Central memory CD8-positive, alpha-beta T cell (primary cell): ENCODE results near the gene GALNT9.

Source experiments
- ATAC-seq: fragments of 150-1000 bp; cut with Tn5 transposase; replicated peaks from 2 replicates; pipeline ENCODE4 v1.10.0; 2022; ENCODE audit warnings: mild to moderate bottlenecking, moderate FRiP score, moderate number of reproducible peaks; ENCODE audit not compliant: poor library complexity, severe bottlenecking; ENCODE audit errors: extremely low read depth
- DNase-seq, 2 donors: peaks; one replicate each; pipeline ENCODE4 v3.0.0; 2021; ENCODE audit warnings: low spot score in 2 of 2
- H3K27ac Mint-ChIP-seq: one replicate; pipeline ENCODE4 v1.8.0; 2022; ENCODE audit warnings: low read depth, mild to moderate bottlenecking, moderate library complexity, mixed read lengths
- H3K27me3 Mint-ChIP-seq: one replicate; pipeline ENCODE4 v1.8.0; 2022; ENCODE audit warnings: mixed read lengths
- H3K36me3 Mint-ChIP-seq: one replicate; pipeline ENCODE4 v1.8.0; 2022; ENCODE audit warnings: mild to moderate bottlenecking, moderate library complexity, mixed read lengths; ENCODE audit not compliant: insufficient read depth
- H3K4me1 Mint-ChIP-seq: one replicate; pipeline ENCODE4 v1.8.0; 2022; ENCODE audit warnings: mixed read lengths
- H3K4me3 Mint-ChIP-seq: one replicate; pipeline ENCODE4 v1.8.0; 2022; ENCODE audit warnings: mild to moderate bottlenecking, moderate library complexity, mixed read lengths
- H3K9me3 Mint-ChIP-seq: one replicate; pipeline ENCODE4 v1.8.0; 2022; ENCODE audit warnings: mixed read lengths

GALNT9 gene

DNA sequence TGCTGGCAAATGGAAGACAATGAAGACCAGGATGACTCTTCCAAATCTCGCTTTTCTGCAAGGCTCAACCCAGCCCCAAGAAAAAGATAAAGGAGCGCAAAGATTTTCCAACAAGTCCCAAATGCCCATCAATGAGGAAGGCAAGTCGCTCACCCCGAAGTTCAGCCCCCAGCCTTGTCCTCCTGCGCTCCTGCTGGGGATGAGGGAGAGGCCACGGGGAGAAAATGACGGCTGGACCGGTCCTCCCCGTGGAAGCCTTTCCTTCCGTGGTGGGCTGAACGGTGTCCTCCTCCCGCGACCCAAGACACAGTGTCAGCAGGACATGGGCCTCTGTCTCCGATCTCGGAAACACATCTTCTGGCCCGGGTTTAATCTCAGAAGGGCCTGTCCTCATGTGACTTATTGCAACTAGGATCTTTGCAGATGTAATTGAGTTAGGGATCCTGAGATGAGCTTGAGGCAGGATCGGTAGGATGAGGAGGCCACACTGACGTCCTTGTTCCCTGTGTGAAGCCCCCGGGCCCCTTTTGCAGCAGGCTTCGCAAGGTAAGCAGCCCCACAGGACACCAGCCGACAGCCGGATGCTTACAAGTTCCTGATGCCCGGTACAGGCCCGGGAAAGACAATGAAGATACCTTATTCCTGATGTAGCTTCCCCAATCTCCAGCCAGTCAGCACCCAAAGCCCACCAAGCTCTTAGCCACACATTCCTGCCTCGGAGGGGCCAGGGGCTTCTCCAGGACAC lies 64.2 kb downstream of the GALNT9 start:
- Mint-ChIP-seq H3K27me3 (no peaks in the 10 kb centered on the region), H3K36me3 (no peaks in the 10 kb centered on the region), H3K4me3 (no peak overlapping the region), H3K4me1 (no peaks in the 10 kb centered on the region), H3K9me3 (no peaks in the 10 kb centered on the region), H3K27ac (no peak overlapping the region)
- no peak for DNase-seq
- no peak for ATAC-seq

DNA sequence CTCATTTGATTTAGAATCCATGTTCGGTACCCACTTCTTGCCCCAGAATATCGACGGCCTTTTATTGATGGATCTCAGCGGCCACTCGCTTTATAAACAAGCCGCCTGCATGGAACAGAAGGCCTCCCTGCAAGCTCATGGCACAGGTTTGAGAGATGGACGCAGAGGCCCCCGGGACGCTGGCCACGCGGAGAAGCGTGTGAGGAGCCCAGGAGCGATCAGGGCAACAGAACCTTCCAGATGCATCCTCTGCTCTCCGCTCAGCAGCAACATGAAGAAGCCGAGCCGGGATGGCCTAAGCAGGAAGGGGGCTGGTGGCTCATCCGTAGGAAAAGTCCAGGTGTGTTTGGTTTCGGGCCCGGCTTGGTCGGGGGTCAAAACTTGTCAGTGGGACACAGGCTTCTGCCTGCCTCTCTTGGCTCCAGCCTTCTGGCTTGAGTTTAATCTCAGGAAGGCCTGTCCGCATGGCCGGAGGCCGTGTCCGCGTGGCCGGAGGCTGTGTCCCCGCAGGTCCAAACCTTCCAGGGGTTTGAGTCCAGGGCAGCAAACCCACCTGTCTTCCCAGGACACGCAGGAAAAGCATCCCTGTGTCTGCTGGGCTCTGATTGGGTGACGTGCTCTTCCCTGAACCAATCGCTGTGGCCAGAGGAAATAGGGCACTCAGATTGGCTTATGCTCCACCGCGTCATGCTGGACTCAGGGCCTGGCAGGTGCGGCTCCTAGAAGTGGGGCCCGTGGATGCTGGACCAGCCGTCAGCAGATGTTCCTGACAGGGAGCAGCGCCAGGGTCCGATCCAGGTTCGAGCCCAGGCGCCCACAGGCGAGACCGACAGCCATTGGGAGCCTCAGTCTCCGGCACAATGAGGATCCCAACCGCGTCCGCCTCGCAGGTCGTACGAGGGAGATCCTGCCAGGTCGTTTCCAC lies 65.0 kb downstream of the GALNT9 start:
- no peaks in the 10 kb centered on the region for H3K9me3 Mint-ChIP-seq
- H3K4me1 Mint-ChIP-seq, result no peaks in the 10 kb centered on the region
- no peaks in the 10 kb centered on the region for H3K36me3 Mint-ChIP-seq
- DNase-seq (no peak), ATAC-seq (no peak)
- H3K27me3 Mint-ChIP-seq, result no peaks in the 10 kb centered on the region
- H3K27ac Mint-ChIP-seq, result no peak overlapping the region
- H3K4me3 Mint-ChIP-seq, result no peak overlapping the region

DNA sequence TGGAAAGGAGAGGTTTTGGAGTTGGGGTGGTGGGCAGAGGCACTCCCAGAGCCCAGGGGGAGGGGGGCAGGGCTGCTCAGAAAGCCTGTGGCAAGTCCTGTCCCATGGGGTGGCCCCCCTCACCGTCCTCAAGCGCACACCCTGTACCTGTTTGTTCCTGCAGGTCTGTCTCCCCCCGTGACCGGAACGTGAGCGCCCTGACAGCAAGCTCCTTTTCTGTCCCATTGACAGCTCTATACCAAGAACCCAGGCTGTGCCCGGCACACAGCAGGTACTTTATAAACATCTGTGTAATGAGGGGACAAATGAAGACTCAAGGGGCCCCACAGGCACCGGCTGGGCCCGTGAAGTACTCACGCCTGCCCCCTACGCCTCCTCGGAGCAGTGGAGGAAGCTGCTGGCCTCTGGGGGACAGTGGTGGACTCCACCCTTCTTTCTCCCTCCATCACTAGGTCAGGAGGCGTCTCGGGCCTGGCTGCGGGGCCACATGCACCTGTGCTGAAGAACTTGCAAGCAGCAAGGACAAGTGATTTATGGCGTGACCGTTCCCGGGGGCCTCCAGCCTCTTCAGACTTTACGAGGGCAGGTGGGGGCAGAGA lies 65.8 kb downstream of the GALNT9 start:
- Mint-ChIP-seq H3K27ac (no peak overlapping the region), H3K4me3 (no peak overlapping the region), H3K4me1 (no peaks in the 10 kb centered on the region), H3K27me3 (peaks cover 1% of the 10 kb centered on the region), H3K36me3 (no peaks in the 10 kb centered on the region), H3K9me3 (no peaks in the 10 kb centered on the region)
- no peak for DNase-seq
- ATAC-seq, result no peak

DNA sequence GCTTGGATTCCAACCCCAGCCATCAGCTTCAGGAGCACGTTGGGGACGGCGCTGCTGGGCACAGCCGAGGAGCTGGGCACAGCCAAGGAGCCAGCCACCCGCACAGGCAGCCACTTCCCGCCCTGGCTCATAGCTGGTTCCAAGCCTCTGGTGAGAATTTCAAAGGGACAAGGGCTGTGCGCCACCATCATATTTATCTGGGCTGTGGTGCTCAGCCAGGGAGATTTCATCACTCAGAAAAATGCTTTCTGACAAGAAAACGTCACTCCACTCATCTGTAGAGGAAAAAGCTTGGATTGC lies 66.4 kb downstream of the GALNT9 start:
- H3K27me3 Mint-ChIP-seq, result peaks cover 7% of the 10 kb centered on the region
- DNase-seq (no peak), ATAC-seq (no peak)
- H3K27ac Mint-ChIP-seq, result no peak overlapping the region
- H3K36me3 Mint-ChIP-seq, result no peaks in the 10 kb centered on the region
- H3K4me1 Mint-ChIP-seq, result no peaks in the 10 kb centered on the region
- H3K9me3 Mint-ChIP-seq, result no peaks in the 10 kb centered on the region
- no peak overlapping the region for H3K4me3 Mint-ChIP-seq

DNA sequence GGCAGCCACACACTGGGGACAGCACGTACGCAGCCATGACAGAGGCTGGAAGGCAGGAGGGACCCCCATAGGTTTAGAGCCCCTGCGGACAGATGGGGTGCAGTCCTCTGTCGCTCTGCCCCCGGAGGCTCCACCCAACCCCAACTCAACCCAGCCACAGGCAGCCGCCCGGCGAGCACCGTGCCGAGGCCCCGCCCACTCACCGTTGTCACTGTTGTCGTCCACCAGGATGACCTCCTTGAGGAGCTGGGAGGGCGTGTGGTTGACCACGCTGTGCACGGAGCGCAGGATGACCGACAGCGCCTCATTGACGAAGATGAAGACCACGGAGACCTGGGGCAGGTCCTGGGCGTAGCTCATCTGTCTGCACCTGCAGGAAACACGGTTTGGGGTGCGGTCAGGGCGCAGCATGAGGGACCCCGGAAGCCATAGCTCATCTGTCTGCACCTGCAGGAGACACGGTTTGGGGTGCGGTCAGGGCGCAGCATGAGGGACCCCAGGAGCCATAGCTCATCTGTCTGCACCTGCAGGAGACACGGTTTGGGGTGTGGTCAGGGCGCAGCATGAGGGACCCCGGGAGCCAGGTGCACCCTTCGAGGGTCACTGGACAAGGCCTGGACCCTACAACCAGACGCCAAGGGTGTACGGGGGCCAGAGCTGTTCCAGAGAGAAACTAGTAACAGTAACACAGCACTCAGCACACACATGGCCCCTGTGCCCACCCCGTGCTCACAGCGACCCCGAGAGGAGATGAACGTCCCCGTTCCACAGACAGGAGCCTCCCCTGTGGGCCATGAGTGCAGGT lies 66.9 kb downstream of the GALNT9 start:
- H3K36me3 Mint-ChIP-seq, result peaks cover 1% of the 10 kb centered on the region
- no peaks in the 10 kb centered on the region for H3K4me1 Mint-ChIP-seq
- no peaks in the 10 kb centered on the region for H3K9me3 Mint-ChIP-seq
- DNase-seq, result no peak
- peaks cover 9% of the 10 kb centered on the region for H3K27me3 Mint-ChIP-seq
- no peak overlapping the region for H3K4me3 Mint-ChIP-seq
- no peak for ATAC-seq
- no peak overlapping the region for H3K27ac Mint-ChIP-seq

DNA sequence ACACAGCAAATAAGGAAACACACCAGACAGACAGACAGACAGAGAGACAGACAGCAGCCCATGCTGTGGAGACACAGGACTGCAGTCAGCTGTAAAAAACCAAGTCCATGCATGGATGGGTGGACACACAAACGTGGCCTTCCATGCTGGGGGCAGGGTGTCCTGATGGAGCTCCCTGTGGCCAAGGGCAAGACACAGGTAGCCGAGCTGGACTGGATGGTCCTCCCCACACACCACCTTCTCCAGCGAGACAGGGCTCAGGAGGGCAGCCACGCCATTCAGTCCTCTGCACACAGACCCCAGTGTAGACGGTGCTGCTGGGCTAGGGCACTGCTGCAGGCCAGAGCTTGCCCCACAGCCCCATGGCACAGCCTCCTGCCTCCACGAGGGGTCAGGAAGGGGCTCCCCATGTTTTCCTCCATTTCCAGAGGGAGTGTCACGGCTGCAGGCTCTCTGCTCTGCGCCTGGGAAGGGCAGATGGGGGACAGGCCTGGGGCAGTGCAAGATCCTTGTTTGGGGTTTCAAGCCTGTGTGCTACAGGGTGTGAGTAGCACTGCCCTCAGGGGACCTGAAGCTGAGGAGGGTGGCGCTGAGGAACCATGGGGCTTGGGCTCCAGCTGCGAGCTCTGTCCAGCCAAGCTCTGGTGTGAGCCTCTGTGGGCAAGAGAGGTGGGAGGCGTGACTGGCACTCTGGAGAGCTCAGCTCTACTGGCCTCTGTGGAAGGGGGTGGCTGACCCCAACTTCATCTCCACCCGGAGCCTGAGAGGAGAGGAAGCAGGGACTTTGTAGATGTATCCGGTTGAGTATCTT lies 67.9 kb downstream of the GALNT9 start:
- Mint-ChIP-seq H3K36me3 (peaks cover 1% of the 10 kb centered on the region), H3K27me3 (peaks cover 9% of the 10 kb centered on the region), H3K27ac (no peak overlapping the region), H3K9me3 (no peaks in the 10 kb centered on the region), H3K4me1 (no peaks in the 10 kb centered on the region), H3K4me3 (no peak overlapping the region)
- ATAC-seq (no peak), DNase-seq (no peak)

DNA sequence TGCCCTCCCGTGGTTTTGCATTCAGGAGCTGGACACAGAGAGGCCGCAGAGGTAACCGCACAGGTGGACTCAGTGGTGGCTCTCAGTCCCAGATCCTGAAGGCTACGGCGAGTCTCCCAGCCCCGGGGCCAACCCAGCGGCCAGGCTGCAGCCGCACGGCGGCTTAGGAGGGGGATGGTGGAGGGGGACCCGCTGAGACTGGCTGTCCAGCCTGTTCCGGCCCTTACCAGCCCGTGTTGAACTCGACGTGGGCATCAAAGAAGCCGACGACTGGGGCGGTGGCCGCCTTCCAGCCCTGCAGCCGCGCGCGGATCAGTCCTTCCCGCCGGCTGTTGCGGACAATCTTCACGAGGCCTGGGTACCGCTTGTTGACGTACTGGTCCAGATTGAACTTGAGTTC lies 68.7 kb downstream of the GALNT9 start:
- Mint-ChIP-seq H3K4me3 (no peak overlapping the region), H3K27me3 (peaks cover 9% of the 10 kb centered on the region), H3K36me3 (peaks cover 1% of the 10 kb centered on the region), H3K9me3 (no peaks in the 10 kb centered on the region), H3K27ac (no peak overlapping the region), H3K4me1 (no peaks in the 10 kb centered on the region)
- no peak for DNase-seq
- no peak for ATAC-seq

DNA sequence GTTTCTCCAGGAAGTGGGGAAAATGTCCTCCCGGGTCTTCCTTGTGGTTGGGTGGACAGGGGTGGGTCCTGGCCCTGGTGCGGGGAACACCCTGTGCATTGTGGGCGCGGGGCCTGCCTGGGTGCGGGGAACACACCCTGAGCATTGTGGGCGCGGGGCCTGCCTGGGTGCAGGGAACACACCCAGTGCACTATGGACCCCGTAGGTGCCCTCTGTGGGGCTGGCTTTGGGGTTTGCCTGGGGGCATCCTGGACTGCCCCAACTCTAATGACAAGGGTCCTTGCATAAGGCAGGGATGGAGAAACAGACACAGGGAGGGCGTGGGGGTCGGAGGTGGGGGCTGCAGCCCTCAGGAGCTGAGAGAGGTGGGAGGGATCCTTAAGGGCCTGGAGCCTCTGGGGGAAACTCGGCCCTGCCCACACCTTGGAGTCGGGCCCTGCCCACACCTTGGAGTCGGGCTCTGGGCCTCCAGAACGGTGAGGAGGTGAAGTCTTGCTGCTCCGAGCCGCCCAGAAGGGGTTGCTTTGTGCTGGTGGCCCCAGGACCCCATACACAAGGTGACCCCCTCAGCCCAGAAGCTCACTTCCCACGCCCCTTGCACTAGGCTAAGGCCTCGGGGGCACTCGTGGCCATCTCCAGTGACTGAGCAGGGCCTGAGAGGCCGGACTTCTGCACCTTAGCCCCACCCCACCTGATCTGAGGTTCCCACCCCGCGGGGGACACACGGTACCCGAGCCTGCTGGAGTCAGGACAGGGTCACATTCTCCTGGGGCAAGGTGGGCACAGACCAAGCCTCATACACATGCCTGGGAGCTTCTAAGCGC lies 69.3 kb downstream of the GALNT9 start:
- no peak overlapping the region for H3K27ac Mint-ChIP-seq
- no peak overlapping the region for H3K4me3 Mint-ChIP-seq
- H3K27me3 Mint-ChIP-seq, result peaks cover 9% of the 10 kb centered on the region
- peaks cover 1% of the 10 kb centered on the region for H3K36me3 Mint-ChIP-seq
- H3K9me3 Mint-ChIP-seq, result no peaks in the 10 kb centered on the region
- DNase-seq (no peak), ATAC-seq (no peak)
- H3K4me1 Mint-ChIP-seq, result no peaks in the 10 kb centered on the region

DNA sequence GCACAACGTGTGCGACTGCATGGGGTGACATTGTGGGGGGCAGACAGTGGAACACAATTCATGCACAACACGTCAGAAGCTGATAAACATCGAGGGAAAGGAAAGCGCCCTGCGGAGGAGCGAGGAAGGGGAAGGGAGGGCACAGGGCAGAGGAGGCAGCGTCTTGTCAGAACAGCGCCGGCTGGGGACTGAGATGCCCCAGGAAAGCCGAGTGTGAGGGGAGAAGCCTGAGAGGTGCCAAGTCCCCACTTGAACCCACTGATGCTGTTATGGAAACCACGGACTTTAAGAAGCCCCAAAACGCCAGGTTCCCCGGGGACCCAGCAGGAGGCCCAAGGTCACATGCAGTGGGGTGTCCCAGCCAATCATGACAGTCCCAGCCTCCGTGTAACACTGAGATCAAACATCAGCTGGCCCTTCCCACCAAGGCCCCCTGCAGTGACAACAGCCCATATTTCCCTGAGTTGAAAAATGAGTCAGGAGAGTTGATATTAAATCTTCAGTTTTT lies 70.0 kb downstream of the GALNT9 start:
- DNase-seq (no peak), ATAC-seq (no peak)
- Mint-ChIP-seq H3K36me3 (peaks cover 1% of the 10 kb centered on the region), H3K27me3 (peaks cover 9% of the 10 kb centered on the region), H3K9me3 (no peaks in the 10 kb centered on the region), H3K27ac (no peak overlapping the region), H3K4me1 (no peaks in the 10 kb centered on the region), H3K4me3 (no peak overlapping the region)

DNA sequence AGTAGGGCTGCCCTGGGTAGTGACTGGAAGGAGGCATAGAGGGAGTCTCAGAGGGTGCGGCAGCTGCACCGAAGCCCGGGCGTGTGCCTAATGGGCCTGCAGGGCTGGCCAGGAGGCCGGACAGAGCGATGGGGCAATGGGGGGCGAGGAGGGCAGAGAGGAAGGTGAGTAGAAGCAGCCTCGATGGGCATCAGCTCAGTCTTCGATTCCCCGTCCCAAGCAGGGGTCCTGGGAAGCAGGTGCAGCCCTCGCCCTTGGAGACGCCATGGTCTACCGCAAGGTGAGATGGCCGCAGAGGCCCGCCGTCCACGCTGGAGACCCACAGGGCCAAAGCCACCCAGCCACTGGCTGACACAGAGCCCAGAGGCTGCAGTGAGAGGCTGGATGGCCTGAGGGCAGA lies 70.8 kb downstream of the GALNT9 start:
- ATAC-seq (no peak), DNase-seq (no peak)
- H3K4me1 Mint-ChIP-seq, result no peaks in the 10 kb centered on the region
- H3K27ac Mint-ChIP-seq, result no peak overlapping the region
- H3K9me3 Mint-ChIP-seq, result no peaks in the 10 kb centered on the region
- peaks cover 1% of the 10 kb centered on the region for H3K36me3 Mint-ChIP-seq
- H3K4me3 Mint-ChIP-seq, result no peak overlapping the region
- H3K27me3 Mint-ChIP-seq, result peaks cover 9% of the 10 kb centered on the region

DNA sequence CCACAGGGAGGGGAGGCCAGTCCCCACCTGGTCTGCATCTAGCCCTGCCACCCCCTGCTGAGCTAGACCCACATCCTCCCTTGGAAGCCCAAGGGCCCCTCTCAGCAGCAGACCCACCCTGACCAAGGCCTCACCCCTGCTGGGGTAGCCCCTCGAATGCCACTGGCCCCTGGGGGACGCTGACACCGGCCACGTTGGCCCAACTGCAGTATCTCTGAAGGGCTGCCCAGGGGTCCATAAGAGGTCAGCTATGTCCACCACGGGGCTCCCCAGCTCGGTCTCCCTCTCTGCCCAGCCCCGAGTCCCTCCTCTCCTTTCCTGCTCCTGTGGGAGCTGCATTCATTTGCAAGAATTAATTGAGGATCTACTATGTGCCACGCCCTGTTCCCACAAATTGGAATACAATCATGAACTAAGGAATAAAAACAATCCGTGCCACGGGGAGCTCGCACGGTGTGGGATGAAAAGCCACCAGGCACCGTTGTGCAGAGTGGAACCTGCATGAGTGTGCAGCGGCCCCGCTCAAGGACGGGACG lies 71.4 kb downstream of the GALNT9 start:
- Mint-ChIP-seq H3K27ac (no peak overlapping the region), H3K27me3 (peaks cover 9% of the 10 kb centered on the region), H3K4me3 (no peak overlapping the region), H3K9me3 (no peaks in the 10 kb centered on the region), H3K36me3 (peaks cover 1% of the 10 kb centered on the region), H3K4me1 (no peaks in the 10 kb centered on the region)
- ATAC-seq, result no peak
- DNase-seq, result no peak
